Spleen (tissue), 11 donors: Measurements from ENCODE around the gene PDLIM4. TPM values are rescaled to one million over a fixed set of nuclear protein-coding genes. Genes with fewer than 3 reads are reported as not detected.
A peak's percentile ranks its signal among the peaks of the same experiment; 100 is the strongest.

Experiments used
- DNase-seq: peaks from one replicate; pipeline ENCODE4 v3.0.0-alpha.2; 2020
- H3K27ac ChIP-seq, 8 donors: fragments of 200-600 bp; sonication (generic) in 7 of 8; 1 replicate in 4 of 8; 2 replicates in 4 of 8; pipeline versions ENCODE4 v1.5.0 to v1.8.0; 2016 to 2021; ENCODE audit warnings: inconsistent platforms in 4 of 8, mild to moderate bottlenecking in 4 of 8, moderate library complexity in 1 of 8
- H3K27me3 ChIP-seq, 7 donors: fragments of 200-600 bp; sonication (generic) in 6 of 7; replicated peaks in 1 of 7; 1 replicate in 4 of 7; 2 replicates in 3 of 7; pipeline versions ENCODE4 v1.5.0 to v1.8.0; 2016 to 2021; ENCODE audit warnings: inconsistent platforms in 3 of 7, mild to moderate bottlenecking in 1 of 7
- H3K36me3 ChIP-seq, 6 donors: fragments of 200-600 bp; sonication (generic) in 5 of 6; 1 replicate in 4 of 6; 2 replicates in 2 of 6; pipeline versions ENCODE4 v1.5.0 to v1.8.0; 2016 to 2021; ENCODE audit warnings: inconsistent platforms in 2 of 6
- H3K4me1 ChIP-seq, 6 donors: fragments of 200-600 bp; sonication (generic) in 5 of 6; 1 replicate in 3 of 6; 2 replicates in 3 of 6; pipeline versions ENCODE4 v1.5.0 to v1.8.0; 2016 to 2021; ENCODE audit warnings: inconsistent platforms in 3 of 6
- H3K4me3 ChIP-seq, 8 donors: fragments of 200-600 bp; sonication (generic) in 7 of 8; 1 replicate in 4 of 8; 2 replicates in 4 of 8; pipeline versions ENCODE4 v1.5.0 to v1.8.0; 2016 to 2021; ENCODE audit warnings: inconsistent platforms in 4 of 8, mild to moderate bottlenecking in 4 of 8, moderate library complexity in 2 of 8
- H3K9me3 ChIP-seq, 8 donors: fragments of 200-600 bp; sonication (generic) in 7 of 8; 1 replicate in 4 of 8; 2 replicates in 4 of 8; pipeline versions ENCODE4 v1.5.0 to v1.8.0; 2016 to 2021; ENCODE audit warnings: inconsistent platforms in 4 of 8
- CTCF ChIP-seq, 11 experiments: fragments of 200-600 bp in 7 of 11; fragments of 450-650 bp in 4 of 11; sonication (generic) in 4 of 11; IDR thresholded peaks in 8 of 11; conservative IDR thresholded peaks in 3 of 11; 1 replicate in 7 of 11; 2 replicates in 4 of 11; pipeline versions ENCODE4 v1.4.0 to v1.8.0; 2016 to 2021; ENCODE audit warnings: antibody characterized with exemption in 11 of 11, inconsistent platforms in 4 of 11, mild to moderate bottlenecking in 1 of 11
- POLR2A ChIP-seq, 3 donors: fragments of 450-650 bp; IDR thresholded peaks; one replicate each; pipeline ENCODE4 v1.5.1; 2017; ENCODE audit warnings: antibody characterized with exemption in 3 of 3, mild to moderate bottlenecking in 1 of 3
- POLR2AphosphoS5 ChIP-seq, 3 donors: sonication (generic); formaldehyde crosslinking; IDR thresholded peaks; one replicate each; pipeline ENCODE4 v1.5.1; 2017; ENCODE audit warnings: antibody characterized with exemption in 3 of 3
- WGBS, 5 donors: extraction: QIAGEN DNeasy Blood & Tissue Kit in 3 of 5; methylation state at CpG; one replicate each; pipeline versions ENCODE4 v1.1.5 to v1.1.7; 2013 to 2018; 5-methylcytosine and 5-hydroxymethylcytosine counted together
- intact Hi-C: fragments of 100-400 bp; cut with DNase I; formaldehyde crosslinking; loops from one replicate; pipeline ENCODE4 v1.15.0; 2023; ENCODE audit warnings: low total_unique reads
- polyA plus RNA-seq, 3 donors: library from polyadenylated mRNA; stranded (reverse); fragments of 200-250 nt; gene quantifications; one replicate each; pipeline ENCODE4 v1.2.1, GENCODE V29; 2013
- total RNA-seq, 7 donors: library from RNA; depleted of rRNA in 3 of 7; stranded (reverse); fragments of >200 nt in 3 of 7; fragmentation: NEBNext Ultra II Directional in 4 of 7; extraction: Animal tissue kit (Norgen Biotek cat#: 25700) in 4 of 7; gene quantifications; one replicate each; pipeline versions ENCODE4 v1.1.0 to v1.2.1, GENCODE V29; 2016 to 2021
- donor health status: healthy with polysubstance abuse.
- donor health status: DM: no; HTN: no; CAD: no; lungs with moderate emphysema.
- donor health status: DM: no; HTN: no; CAD: no.
- donor health status: Bipolar disorder and iron deficiency.
- donor health status: healthy.
- donor health status: DM: no; HTN: no; CAD: no.
- donor health status: DM: yes; HTN: yes; CAD: no.

The PDLIM4 gene
- total and polyA plus RNA-seq, 10 donors: 3.5 to 17.4 (median 9.0) TPM

GRCh38 chr5:132237141-132237540 lies 20.4 kb upstream of the PDLIM4 start:
- intact Hi-C loops: no loop called here
- Histone ChIP-seq H3K36me3 (no peaks in the 10 kb centered on the region), H3K9me3 (peaks cover 0 to 13% (median 9%) of the 10 kb centered on the region in 8 donors), H3K27me3 (no peaks in the 10 kb centered on the region), H3K4me1 (no peaks in the 10 kb centered on the region), H3K27ac (no peak overlapping the region), H3K4me3 (no peak overlapping the region)
- DNase-seq: peak; percentile 27
- TF ChIP-seq POLR2A (IDR thresholded peaks at IDR 0.05) (no peak), CTCF (IDR thresholded peaks at IDR 0.05 in 8 of 11, conservative IDR thresholded peaks at IDR 0.05 in 3 of 11) (no peak), POLR2AphosphoS5 (IDR thresholded peaks at IDR 0.05) (no peak)
- 88 to 100% (median 89%) methylated on average over 1 of the region's 1 CpG for WGBS, 5 donors

- intact Hi-C loops: no loop called here
- Histone ChIP-seq H3K36me3 (no peaks in the 10 kb centered on the region), H3K4me1 (no peaks in the 10 kb centered on the region), H3K9me3 (peaks cover 0 to 13% (median 9%) of the 10 kb centered on the region in 8 donors), H3K27ac (no peak overlapping the region), H3K4me3 (no peak overlapping the region), H3K27me3 (no peaks in the 10 kb centered on the region)
- TF ChIP-seq CTCF (IDR thresholded peaks at IDR 0.05 in 8 of 11, conservative IDR thresholded peaks at IDR 0.05 in 3 of 11) (no peak), POLR2AphosphoS5 (IDR thresholded peaks at IDR 0.05) (no peak), POLR2A (IDR thresholded peaks at IDR 0.05) (no peak)
- WGBS, 5 donors: 88 to 98% (median 93%) methylated on average over 4 of the region's 4 CpGs
- DNase-seq: peak; percentile 2
These were observed 19.8 kb upstream of the PDLIM4 start for GRCh38 chr5:132237670-132238069.

- intact Hi-C loops: no loop called here
- 0 to 17% (median 11%) methylated on average over 1 of the region's 1 CpG for WGBS, 5 donors
These were observed 19.2 kb upstream of the PDLIM4 start for GRCh38 chr5:132238169-132238744.

More at GRCh38 chr5:132238169-132238744, 19.2 kb upstream of the PDLIM4 start:
- Histone ChIP-seq H3K36me3 (no peaks in the 10 kb centered on the region), H3K4me3 (no peak overlapping the region), H3K9me3 (peaks cover 0 to 16% (median 9%) of the 10 kb centered on the region in 8 donors), H3K4me1 (no peaks in the 10 kb centered on the region), H3K27me3 (no peaks in the 10 kb centered on the region), H3K27ac (no peak overlapping the region)
- TF ChIP-seq POLR2A (IDR thresholded peaks at IDR 0.05) (no peak), CTCF (IDR thresholded peaks at IDR 0.05 in 8 of 11, conservative IDR thresholded peaks at IDR 0.05 in 3 of 11) (peak in 10 of 11 experiments; percentile 27 to 83 (median 71))
- DNase-seq: peak; percentile 78
